ENCODE data around the gene C9orf50.
"Not testable (repeated sequence)": the region's sequence is repeated elsewhere in the genome, so short reads cannot be mapped to it uniquely, and the experiment has no call there.

Gene C9orf50

DNA sequence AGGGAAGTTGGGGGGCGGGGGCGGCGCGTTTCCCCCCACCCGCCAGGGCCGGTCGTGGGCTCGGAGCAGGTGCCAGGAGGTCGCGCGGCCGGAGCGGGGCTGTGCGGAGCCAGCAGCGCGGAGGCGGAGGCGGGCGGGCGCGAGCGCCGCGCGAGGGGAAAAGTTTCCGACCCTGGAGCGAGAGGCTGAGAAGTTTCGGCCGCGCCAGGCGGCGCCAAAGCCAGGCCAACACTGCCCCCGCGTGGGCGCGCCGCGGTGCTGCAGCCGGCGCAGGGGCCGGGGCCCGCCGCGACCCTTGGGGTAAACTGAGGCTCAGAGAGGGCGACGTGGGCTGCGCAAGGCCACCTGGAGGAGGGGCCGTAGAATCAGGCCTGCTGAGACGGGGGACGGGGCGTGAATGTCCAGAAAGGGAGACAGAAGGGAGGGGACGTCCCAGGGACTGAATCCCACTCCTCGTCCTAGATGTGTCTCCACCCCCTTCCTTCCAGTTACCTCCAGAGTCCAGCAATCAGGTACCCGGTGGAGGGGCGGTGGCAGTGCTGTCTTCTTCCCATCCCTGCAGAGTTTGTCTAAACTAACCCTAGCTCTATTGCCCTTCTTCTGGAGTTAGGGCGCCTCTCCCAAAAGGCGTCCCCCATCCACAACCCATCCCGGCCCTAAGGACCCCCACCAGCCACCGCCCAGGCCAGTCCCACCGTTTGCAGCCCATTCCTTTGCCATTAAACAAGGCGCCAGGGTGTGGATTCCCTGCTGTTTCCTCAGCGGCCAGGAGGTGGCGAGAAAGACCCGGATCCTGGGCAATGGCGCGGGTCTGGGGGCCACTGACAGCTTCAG lies 10.2 kb downstream of the C9orf50 start:
- DNase-seq (ENCODE audit: low read depth), result no peak

DNA sequence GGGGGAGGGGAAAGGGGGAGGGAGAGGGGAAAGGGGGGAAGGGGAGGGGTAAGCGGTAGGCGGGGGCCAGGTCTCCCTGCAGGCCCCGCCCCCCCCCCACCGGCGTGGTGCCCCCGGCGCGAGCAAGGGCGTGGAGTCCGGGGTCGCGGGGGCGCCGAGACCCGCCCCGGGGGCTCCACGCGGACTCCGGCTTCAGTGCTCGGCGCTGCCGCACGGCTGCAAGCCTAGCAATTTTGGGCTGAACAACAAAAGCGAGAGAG lies 10.8 kb downstream of the C9orf50 start:
- DNase-seq (ENCODE audit: low read depth), result no peak

DNA sequence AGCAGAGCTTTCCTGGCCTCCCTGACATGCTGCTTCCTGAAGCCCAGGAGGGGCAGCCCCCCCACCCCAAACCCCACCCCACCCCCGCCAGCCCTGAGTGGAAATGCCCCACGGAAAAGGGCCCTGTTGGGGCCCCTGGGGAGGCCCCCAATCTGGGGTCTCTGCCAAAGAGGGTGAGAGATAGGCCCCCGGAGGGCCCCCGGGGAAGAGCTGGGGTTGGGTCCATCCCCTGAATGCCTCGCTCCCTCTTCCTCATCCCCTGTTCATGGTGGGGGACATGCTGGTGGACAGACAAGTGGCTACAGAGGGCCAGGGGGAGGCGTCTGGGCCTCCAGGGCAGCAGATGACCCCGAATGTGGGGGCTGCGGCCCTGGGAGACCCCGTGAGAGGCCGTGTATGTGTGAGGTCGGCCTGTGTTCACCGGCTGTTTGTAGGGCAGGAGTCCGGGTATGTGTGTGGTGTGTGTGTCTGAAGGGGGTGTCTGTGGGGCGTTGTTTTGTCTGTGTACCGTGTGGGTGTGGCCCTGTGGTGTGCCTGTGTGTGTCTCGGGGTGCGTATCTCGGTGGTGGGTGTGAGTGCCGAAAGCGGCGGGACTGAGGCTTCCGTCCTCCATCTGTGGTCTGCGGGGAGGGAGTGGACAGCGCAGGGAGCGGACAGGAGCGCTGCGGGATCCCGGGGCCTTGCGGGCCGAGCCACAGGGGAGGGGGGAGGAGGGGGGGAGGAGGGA lies 11.3 kb downstream of the C9orf50 start:
- no peak for DNase-seq (ENCODE audit: low read depth)

GRCh38 chr9:129608561-129609481 lies 12.1 kb downstream of the C9orf50 start:
- DNase-seq (ENCODE audit: low read depth), result no peak

DNA sequence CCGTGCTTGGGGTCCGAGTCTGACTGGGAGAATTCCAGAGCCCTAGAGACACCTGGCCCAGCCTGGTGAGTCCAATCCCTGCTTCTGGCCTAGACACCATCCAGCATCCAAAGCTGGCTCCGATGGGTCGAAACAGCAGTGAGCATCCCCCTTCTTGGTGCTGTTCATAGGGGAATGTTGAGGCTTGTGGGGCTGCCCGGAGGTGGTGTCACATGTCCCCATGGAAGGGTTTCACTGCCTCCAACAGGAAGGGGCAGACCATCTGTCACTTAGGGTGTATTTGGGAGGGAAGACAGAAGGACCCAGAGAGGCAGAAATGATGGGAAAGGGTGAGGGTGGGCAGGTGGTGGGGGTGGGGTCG lies 13.9 kb downstream of the C9orf50 start:
- no peak for DNase-seq (ENCODE audit: low read depth)

GRCh38 chr9:129606161-129607026 lies 14.5 kb downstream of the C9orf50 start:
- no peak for DNase-seq (ENCODE audit: low read depth)

GRCh38 chr9:129604766-129605163 lies 16.1 kb downstream of the C9orf50 start:
- DNase-seq (ENCODE audit: low read depth), result no peak

- no peak for DNase-seq (ENCODE audit: low read depth)
Observed at GRCh38 chr9:129604056-129604765, 16.7 kb downstream of the C9orf50 start.

GRCh38 chr9:129602598-129603415 lies 18.1 kb downstream of the C9orf50 start:
- no peak for DNase-seq (ENCODE audit: low read depth)

GRCh38 chr9:129601082-129601674 lies 19.7 kb downstream of the C9orf50 start:
- DNase-seq (ENCODE audit: low read depth), result no peak

- DNase-seq (ENCODE audit: low read depth), result no peak
Observed at GRCh38 chr9:129598089-129598596, 22.8 kb downstream of the C9orf50 start.

DNA sequence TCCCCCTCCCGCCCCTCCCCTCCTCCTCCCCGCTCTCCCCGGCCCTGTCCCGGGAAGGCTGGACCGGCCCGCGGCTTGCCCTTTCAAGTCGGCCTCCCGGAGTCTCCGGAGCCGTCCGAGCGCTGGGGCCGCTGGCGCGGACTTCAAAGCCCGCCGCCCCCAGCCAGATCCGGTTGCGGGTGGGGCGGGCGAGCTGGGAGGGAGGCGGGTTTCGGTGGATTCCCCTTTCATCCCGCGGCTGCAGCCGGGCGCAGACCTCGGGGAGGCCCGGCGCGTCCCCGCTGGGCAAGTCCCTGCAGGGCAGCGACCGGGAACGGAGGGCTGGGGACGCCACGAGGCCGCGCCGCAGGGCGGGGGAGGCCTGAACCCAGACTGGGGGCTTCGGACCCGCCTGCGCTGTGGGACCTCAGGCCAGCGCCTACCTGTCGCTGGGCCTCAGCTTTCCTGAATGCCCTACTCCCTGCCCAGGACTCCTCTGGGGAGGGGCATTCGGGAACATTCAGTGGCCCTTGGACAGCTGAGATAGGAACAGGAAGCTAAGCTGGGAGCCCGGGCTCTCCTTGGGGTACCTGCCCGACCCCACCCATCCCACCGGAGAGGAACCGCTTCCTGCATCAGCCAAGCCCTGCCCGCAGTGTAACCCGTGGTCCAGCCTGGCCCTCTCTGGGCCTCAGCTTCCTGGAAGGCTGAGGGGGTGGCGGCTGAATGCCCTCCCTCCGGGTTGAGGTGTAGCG lies 23.4 kb downstream of the C9orf50 start:
- DNase-seq (ENCODE audit: low read depth), result no peak

GRCh38 chr9:129596541-129597331 lies 24.2 kb downstream of the C9orf50 start:
- DNase-seq (ENCODE audit: low read depth), result no peak

DNA sequence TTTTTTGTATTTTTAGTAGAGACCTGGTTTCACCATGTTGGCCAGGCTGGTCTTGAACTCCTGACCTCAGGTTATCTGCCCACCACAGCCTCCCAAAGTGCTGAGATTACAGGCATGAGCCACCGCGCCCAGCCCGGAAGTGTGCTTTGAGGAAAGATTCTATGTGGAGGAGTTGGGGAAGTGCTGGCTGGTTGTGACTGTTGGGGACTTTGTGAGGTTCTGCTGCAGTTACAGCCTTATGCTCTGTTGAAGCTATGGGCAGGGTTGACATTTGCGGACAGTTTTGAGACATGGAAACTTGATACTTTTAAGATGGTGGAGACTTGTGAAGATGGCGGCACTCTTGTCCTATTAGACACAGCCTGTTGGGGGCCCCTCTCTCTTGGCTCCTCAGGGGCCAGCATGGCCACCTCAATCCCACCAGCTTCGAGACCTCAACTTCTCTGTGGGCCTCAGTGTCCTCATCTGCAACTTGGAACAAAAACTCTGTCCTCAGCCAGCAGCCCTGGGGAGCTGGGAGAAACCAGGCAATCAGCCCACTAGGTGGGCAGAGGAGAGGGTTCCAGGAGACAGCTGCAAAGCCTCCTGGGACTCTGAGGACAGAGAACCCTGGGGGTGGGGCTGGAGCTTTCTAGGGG lies 24.9 kb downstream of the C9orf50 start:
- no peak for DNase-seq (ENCODE audit: low read depth)

DNA sequence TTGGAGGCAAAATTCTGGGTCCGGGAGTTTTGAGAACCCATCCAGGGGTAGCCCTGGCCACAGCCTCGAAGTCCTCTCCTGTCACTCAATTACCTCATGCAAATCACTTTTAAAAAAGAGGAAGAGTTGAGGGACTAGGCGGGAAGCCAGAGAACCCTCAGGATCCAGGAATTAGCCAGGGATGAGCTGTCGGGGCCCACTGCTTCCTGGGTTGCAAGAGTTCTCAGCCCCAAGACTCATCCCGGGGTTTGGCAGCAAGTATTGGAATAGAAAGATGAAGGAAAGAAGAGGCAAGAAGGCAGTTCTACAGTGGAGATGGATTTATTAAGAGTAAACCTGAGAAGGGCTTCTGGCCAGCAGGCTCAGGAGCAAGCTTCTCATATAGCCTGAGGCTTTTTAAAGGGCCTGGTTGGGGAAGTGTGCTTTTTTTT lies 25.6 kb downstream of the C9orf50 start:
- DNase-seq (ENCODE audit: low read depth), result no peak

DNA sequence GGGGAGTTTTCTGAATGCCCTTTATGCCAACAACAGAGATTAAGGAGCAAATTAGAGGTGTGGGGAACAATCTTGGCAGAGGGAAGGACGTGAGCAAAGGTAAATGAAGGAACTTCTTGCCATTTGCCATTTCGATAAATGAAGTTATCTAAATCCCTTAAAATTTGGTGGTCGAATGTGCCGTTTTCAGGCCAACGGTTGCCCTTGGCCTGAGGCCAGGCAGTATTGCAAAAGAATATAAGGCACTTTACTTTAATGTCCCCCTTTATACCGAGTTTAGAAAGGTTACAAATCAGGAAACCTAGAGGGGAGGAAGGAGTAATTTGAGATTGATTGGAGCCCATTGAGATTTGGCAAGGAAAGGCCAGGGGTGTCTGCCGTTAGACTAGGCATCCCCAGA lies 26.3 kb downstream of the C9orf50 start:
- no peak for DNase-seq (ENCODE audit: low read depth)

DNA sequence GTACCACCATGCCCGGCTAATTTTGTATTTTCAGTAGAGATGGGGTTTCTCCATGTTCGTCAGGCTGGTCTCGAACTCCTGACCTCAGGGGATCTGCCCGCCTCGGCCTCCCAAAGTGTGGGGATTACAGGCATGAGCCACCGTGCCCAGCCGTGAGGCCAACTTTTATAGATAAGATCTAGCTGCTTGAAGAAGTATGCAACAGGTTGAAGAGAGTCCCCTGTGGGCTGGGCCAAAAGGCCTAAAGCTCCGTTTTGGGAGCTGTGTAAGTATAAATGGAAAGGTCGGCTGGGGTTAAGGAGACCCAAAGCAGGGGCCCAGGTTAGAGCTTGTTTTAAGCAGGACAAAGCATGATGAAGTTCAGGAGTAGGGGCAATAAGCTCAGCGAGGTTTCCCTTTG lies 28.1 kb downstream of the C9orf50 start:
- not testable (repeated sequence) for DNase-seq (ENCODE audit: low read depth)

DNA sequence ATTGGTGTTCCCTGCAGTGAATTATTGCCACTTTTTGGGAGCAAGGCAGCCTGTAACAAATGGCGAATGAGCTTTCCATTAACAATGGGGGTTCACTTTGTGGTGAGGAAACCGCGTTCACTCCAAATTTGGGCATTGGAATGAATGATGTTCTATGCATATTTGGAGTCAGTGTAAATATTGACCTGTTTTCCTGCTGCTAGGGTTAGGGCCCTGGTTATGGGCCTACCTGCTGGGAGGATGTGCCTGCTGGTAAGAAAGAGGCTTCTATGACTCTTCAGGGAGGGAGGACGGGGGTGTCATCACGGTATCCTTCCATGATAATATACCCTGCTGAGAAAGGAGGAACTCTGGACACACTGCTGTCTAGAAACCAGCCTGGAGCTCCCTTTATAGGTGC lies 29.0 kb downstream of the C9orf50 start:
- no peak for DNase-seq (ENCODE audit: low read depth)

All from HS-5 (cell line).